ENCODE measurements around the gene CCDC152.

The CCDC152 gene

GRCh38 chr5:42784132-42784531 is 27.5 kb downstream of the CCDC152 start:
- no peak for DNase-seq

DNA sequence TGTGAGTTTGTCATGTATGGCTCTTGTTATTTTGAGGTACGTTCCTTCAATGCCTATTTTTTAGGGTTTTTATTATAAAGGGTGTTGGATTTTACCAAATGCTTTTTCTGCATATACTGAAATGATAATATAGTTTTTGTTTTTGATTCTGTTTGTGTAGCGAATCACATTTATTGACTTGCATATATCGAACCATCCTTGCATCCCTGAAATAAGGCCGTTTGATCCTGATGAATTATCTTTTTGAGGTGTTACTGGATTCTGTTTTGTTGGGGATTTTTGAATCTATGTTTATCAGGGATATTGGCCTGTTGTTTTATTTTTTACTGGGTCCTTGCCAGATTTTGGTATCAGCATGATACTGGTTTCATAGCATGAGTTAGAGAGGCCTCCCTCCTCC is 29.1 kb downstream of the CCDC152 start:
- no peak for DNase-seq

DNA sequence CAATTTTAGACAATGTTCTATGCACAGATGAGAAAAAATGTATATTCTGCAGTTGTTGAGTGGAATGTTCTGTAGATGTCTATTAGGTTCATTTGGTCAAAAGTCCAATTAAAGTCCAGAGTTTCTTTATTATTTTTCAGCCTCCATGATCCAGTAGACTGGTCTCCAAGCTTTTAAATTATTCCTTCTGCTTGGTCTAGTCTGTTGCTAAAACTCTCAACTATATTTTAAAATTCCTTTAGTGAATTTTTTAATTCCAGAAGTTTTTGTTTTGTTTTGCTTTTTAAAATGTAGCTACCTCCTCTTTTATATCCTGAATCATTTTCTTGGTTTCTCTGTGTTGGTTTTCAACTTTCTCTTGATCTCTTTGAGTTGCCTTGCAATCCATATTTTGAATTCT is 30.5 kb downstream of the CCDC152 start:
- no peak for DNase-seq

GRCh38 chr5:42787845-42788244 is 31.2 kb downstream of the CCDC152 start:
- DNase-seq, result no peak

DNA sequence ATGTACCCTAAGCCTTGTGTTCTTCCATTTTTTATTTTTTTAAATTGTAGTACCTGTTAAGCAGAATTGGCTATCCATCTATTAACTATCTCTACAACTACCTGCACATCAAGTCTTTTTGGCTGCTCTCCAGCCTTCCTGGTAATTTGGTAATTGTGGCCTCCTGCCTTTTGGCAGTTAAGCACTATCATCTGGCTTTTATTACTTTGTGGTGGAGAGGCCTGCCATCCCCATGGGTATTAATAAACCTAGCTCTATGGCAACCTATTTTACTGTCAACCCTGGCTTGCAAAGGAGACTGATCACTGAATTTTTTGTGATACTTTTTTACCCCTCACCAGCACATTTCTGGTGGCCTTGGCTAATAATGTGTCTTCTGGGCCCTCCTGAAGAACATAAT is 34.5 kb downstream of the CCDC152 start:
- no peak for DNase-seq

- no peak for DNase-seq
Observed at GRCh38 chr5:42798284-42799240, 41.9 kb downstream of the CCDC152 start.

- no peak for DNase-seq
Observed at GRCh38 chr5:42799241-42799608, 42.6 kb downstream of the CCDC152 start.

DNA sequence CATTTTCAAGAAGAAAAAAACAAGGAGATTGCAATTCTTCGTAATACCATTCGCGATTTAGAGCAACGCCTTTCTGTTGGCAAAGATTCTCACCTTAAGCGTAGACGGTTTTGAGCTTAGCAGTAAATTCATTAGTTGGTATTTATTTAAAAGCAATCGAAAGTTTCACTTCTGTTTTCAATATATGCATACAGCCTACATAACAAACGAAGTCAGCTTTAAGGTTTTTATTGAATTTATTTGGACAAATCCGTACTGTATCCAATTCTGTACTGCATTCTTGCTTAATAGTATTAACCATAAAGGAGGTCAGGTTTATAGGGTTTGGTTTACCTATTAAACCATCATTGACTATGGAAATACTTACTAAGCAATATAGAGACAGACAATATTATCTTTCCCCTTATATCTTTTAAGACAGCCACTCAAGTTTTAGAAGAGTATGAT is 43.1 kb downstream of the CCDC152 start:
- DNase-seq, result no peak

GRCh38 chr5:42800748-42801330 is 44.2 kb downstream of the CCDC152 start:
- no peak for DNase-seq

DNA sequence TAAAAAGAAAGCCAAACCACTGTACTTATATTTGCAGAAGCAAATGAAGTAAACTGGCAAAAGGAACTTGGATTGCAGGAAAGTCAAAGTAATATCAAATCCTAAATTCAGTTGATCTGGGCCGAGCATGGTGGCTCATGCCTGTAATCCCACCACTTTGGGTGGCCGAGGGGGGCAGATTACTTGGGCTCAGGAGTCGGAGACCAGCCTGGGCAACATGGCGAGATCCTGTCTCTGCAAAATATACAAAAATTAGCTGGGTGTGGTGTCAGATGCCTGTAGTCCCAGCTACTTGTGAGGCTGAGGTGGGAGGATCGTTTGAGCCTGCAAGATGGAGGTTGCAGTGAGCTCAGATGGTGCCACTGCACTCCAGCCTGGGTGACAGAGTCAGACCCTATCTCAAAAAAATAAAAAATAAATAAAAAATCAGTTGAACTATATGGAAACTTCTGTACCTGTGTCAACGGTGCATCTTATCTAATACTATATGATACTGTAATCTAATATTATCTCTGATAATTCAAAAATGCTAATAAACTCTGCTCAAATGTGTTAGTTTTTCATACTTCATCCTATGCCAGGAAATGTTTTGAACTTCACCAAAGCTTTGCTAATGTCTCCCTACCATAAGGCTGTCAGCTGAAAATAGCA is 45.0 kb downstream of the CCDC152 start:
- DNase-seq, result no peak

DNA sequence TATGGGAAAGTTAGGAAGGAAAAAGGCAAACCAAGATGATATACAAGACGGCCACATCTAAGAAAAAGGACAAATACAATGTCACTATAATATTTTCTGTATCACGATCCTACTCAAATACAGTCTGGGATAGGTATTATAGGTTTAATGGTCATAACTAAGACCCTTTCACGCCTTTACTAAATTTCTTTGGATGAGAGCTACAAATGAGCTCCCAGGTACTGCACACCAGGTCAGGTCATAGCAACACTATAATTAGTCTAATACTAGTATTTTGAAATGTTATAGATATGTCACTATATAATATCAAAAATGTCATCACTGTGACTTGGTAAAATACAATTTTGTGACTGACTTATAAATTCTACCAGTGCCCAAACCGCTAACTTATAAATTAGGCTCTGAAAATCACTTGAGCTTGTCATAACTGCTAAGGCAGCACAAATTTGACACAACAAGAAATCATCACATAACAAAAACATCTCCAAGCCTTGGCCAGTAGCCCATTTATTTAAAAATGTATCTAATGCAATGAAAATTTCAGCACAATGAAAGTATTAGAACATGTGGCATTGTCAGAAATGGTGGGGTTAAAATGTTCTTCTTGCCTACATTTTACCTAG is 48.2 kb downstream of the CCDC152 start:
- no peak for DNase-seq

DNA sequence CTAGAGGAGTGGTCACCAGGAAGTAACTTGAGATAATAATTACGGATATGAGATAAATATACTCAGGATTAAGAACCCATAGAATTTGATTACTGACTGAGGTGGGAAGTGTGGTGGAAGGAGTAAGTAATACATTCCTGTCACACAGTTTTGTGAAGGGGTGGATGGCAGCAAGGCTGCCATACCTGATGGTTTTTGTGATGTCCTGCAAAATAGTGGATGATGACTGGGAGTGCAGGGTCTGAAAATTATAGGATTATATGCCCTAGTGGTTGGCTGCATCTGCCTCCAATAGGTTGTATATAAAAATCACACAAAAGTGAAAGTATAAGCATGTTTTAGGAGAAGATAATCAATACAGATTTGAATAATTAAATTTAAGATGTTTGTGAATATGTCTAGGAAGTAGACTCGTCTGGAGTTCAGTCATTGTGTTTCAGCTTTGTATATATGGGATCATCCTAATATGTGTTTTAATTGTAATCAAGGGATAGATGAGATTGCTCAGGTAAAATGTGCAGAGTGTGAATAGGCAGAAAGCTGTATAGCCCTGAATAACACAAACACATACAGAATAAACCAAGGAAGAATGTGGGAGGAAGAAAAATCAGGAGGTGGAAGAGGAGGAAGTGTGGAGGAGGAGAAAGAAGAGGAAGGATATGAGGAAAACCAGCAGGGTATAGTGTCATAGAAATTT is 49.5 kb downstream of the CCDC152 start:
- no peak for DNase-seq

GRCh38 chr5:42806701-42807262 is 50.2 kb downstream of the CCDC152 start:
- DNase-seq, result no peak

- no peak for DNase-seq
Observed at GRCh38 chr5:42807722-42808447, 51.3 kb downstream of the CCDC152 start.

- DNase-seq, result no peak
Observed at GRCh38 chr5:42808888-42809611, 52.4 kb downstream of the CCDC152 start.

- peak; percentile 27 for DNase-seq
Observed at GRCh38 chr5:42810834-42811590, 54.4 kb downstream of the CCDC152 start.

- peak; percentile 25 for DNase-seq
Observed at GRCh38 chr5:42811591-42812446, 55.2 kb downstream of the CCDC152 start, which contains the start of gene SELENOP. SELENOP (minus strand) TSS chr5:42811892; CDS start chr5:42808353, 3,539 bp downstream.

GRCh38 chr5:42812620-42813019 is 56.0 kb downstream of the CCDC152 start:
- no peak for DNase-seq

GRCh38 chr5:42813533-42813932 is 56.9 kb downstream of the CCDC152 start:
- no peak for DNase-seq
